Effector CD4-positive, alpha-beta T cell (primary cell): Measurements from ENCODE around the gene UQCRHL.

Experiments used
- DNase-seq: peaks from one replicate; pipeline ENCODE4 v3.0.0-alpha.2; 2020

UQCRHL gene

DNA sequence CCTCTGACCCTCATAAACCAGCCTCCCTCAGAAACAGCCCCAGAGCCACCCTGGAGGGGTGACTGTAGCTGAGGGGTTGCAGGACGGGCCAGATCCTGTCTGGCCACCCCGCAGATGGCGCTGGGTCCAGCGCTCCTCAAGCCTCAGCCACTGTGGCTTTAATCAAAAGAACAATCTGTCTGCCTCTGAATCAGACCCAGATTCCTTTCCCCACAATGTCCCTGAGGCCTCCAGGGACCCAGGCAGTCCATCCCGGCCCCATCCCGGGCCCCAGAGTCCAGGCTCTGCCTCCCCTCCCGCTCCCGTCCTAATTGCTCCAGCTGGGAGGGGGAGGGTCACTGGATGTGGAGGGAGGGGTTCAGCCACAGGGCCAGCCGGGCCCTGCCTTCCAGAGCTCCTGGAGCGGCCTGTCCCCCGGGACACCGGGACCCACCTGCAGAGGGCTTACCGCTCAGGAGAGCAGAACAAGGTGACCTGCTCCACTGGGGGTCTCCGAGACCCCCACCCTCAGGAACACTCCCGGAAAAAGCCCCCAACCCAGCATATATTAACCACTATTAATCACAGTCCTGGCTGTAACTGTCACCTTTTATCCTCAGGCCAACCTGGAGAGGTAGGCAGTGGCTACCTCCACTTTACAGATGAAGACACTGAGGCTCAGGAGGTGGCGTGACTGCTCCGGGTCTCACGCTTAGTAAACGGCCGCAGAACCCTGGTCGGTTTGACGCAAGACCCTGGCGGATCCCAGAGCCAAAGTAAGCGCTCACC is 49.7 kb downstream of the UQCRHL start:
- no peak for DNase-seq
